ENCODE measurements around the gene HASPIN. TPM values are rescaled to one million over a fixed set of nuclear protein-coding genes. Genes with fewer than 3 reads are reported as not detected.

The HASPIN gene
- total RNA-seq, 1 donor = 0.52 TPM

- H3K4me3 ChIP-seq (ENCODE audit: low read length) = no peak overlapping the region
- no peaks in the 10 kb centered on the region for H3K9me3 ChIP-seq (ENCODE audit: low read depth, low read length)
- no peaks in the 10 kb centered on the region for H3K27me3 ChIP-seq (ENCODE audit: insufficient read depth, low read length)
- peaks cover 27% of the 10 kb centered on the region for H3K4me1 ChIP-seq (ENCODE audit: insufficient read depth, low read length)
Measured at GRCh38 chr17:3739422-3740124, 15.9 kb downstream of the HASPIN start.

GRCh38 chr17:3740611-3741073 is 16.9 kb downstream of the HASPIN start:
- Histone ChIP-seq H3K4me1 (ENCODE audit: insufficient read depth, low read length) (peaks cover 27% of the 10 kb centered on the region), H3K9me3 (ENCODE audit: low read depth, low read length) (no peaks in the 10 kb centered on the region), H3K4me3 (ENCODE audit: low read length) (no peak overlapping the region), H3K27me3 (ENCODE audit: insufficient read depth, low read length) (no peaks in the 10 kb centered on the region)

GRCh38 chr17:3744014-3744413 is 20.3 kb downstream of the HASPIN start:
- Histone ChIP-seq H3K9me3 (ENCODE audit: low read depth, low read length) (no peaks in the 10 kb centered on the region), H3K27me3 (ENCODE audit: insufficient read depth, low read length) (no peaks in the 10 kb centered on the region), H3K4me1 (ENCODE audit: insufficient read depth, low read length) (peaks cover 13% of the 10 kb centered on the region), H3K4me3 (ENCODE audit: low read length) (no peak overlapping the region)

- Histone ChIP-seq H3K4me1 (ENCODE audit: insufficient read depth, low read length) (peaks cover 17% of the 10 kb centered on the region), H3K9me3 (ENCODE audit: low read depth, low read length) (no peaks in the 10 kb centered on the region), H3K4me3 (ENCODE audit: low read length) (no peak overlapping the region), H3K27me3 (ENCODE audit: insufficient read depth, low read length) (no peaks in the 10 kb centered on the region)
Measured at GRCh38 chr17:3745071-3745470, 21.4 kb downstream of the HASPIN start.

- no peak overlapping the region for H3K4me3 ChIP-seq (ENCODE audit: low read length)
Measured at GRCh38 chr17:3747805-3748204, 24.1 kb downstream of the HASPIN start.

GRCh38 chr17:3748576-3748975 is 24.9 kb downstream of the HASPIN start:
- no peak overlapping the region for H3K4me3 ChIP-seq (ENCODE audit: low read length)
- H3K4me1 ChIP-seq (ENCODE audit: insufficient read depth, low read length) = peaks cover 21% of the 10 kb centered on the region
- no peaks in the 10 kb centered on the region for H3K27me3 ChIP-seq (ENCODE audit: insufficient read depth, low read length)
- no peaks in the 10 kb centered on the region for H3K9me3 ChIP-seq (ENCODE audit: low read depth, low read length)

More at GRCh38 chr17:3747805-3748204, 24.1 kb downstream of the HASPIN start:
- Histone ChIP-seq H3K4me1 (ENCODE audit: insufficient read depth, low read length) (peaks cover 21% of the 10 kb centered on the region), H3K27me3 (ENCODE audit: insufficient read depth, low read length) (no peaks in the 10 kb centered on the region), H3K9me3 (ENCODE audit: low read depth, low read length) (no peaks in the 10 kb centered on the region)

GRCh38 chr17:3750296-3750695 is 26.6 kb downstream of the HASPIN start:
- Histone ChIP-seq H3K27me3 (ENCODE audit: insufficient read depth, low read length) (no peaks in the 10 kb centered on the region), H3K9me3 (ENCODE audit: low read depth, low read length) (no peaks in the 10 kb centered on the region), H3K4me1 (ENCODE audit: insufficient read depth, low read length) (peaks cover 24% of the 10 kb centered on the region), H3K4me3 (ENCODE audit: low read length) (no peak overlapping the region)

- no peak overlapping the region for H3K4me3 ChIP-seq (ENCODE audit: low read length)
- no peaks in the 10 kb centered on the region for H3K27me3 ChIP-seq (ENCODE audit: insufficient read depth, low read length)
- H3K9me3 ChIP-seq (ENCODE audit: low read depth, low read length) = no peaks in the 10 kb centered on the region
- peaks cover 30% of the 10 kb centered on the region for H3K4me1 ChIP-seq (ENCODE audit: insufficient read depth, low read length)
Measured at GRCh38 chr17:3750926-3751325, 27.2 kb downstream of the HASPIN start.

GRCh38 chr17:3751836-3752235 is 28.1 kb downstream of the HASPIN start:
- Histone ChIP-seq H3K4me1 (ENCODE audit: insufficient read depth, low read length) (peaks cover 31% of the 10 kb centered on the region), H3K27me3 (ENCODE audit: insufficient read depth, low read length) (no peaks in the 10 kb centered on the region), H3K4me3 (ENCODE audit: low read length) (no peak overlapping the region), H3K9me3 (ENCODE audit: low read depth, low read length) (no peaks in the 10 kb centered on the region)

GRCh38 chr17:3753624-3754023 is 29.9 kb downstream of the HASPIN start:
- Histone ChIP-seq H3K9me3 (ENCODE audit: low read depth, low read length) (no peaks in the 10 kb centered on the region), H3K4me1 (ENCODE audit: insufficient read depth, low read length) (peaks cover 31% of the 10 kb centered on the region), H3K27me3 (ENCODE audit: insufficient read depth, low read length) (no peaks in the 10 kb centered on the region), H3K4me3 (ENCODE audit: low read length) (no peak overlapping the region)

GRCh38 chr17:3754066-3754457 is 30.4 kb downstream of the HASPIN start:
- Histone ChIP-seq H3K4me1 (ENCODE audit: insufficient read depth, low read length) (peaks cover 31% of the 10 kb centered on the region), H3K9me3 (ENCODE audit: low read depth, low read length) (no peaks in the 10 kb centered on the region), H3K4me3 (ENCODE audit: low read length) (no peak overlapping the region)

GRCh38 chr17:3754458-3755334 is 31.0 kb downstream of the HASPIN start:
- Histone ChIP-seq H3K4me3 (ENCODE audit: low read length) (no peak overlapping the region), H3K27me3 (ENCODE audit: insufficient read depth, low read length) (no peaks in the 10 kb centered on the region), H3K4me1 (ENCODE audit: insufficient read depth, low read length) (peaks cover 31% of the 10 kb centered on the region), H3K9me3 (ENCODE audit: low read depth, low read length) (no peaks in the 10 kb centered on the region)

More at GRCh38 chr17:3754066-3754457, 30.4 kb downstream of the HASPIN start:
- H3K27me3 ChIP-seq (ENCODE audit: insufficient read depth, low read length) = no peaks in the 10 kb centered on the region

- Histone ChIP-seq H3K27me3 (ENCODE audit: insufficient read depth, low read length) (no peaks in the 10 kb centered on the region), H3K4me3 (ENCODE audit: low read length) (no peak overlapping the region), H3K9me3 (ENCODE audit: low read depth, low read length) (no peaks in the 10 kb centered on the region), H3K4me1 (ENCODE audit: insufficient read depth, low read length) (peaks cover 23% of the 10 kb centered on the region)
Measured at GRCh38 chr17:3755335-3756030, 31.8 kb downstream of the HASPIN start.

GRCh38 chr17:3759597-3760216 is 36.0 kb downstream of the HASPIN start:
- Histone ChIP-seq H3K9me3 (ENCODE audit: low read depth, low read length) (no peaks in the 10 kb centered on the region), H3K27me3 (ENCODE audit: insufficient read depth, low read length) (no peaks in the 10 kb centered on the region), H3K4me3 (ENCODE audit: low read length) (no peak overlapping the region), H3K4me1 (ENCODE audit: insufficient read depth, low read length) (peaks cover 29% of the 10 kb centered on the region)

Data from mononuclear cell (primary cell).